T-cell (primary cell): ENCODE measurements around the gene EBF4. TPM values are rescaled to one million over a fixed set of nuclear protein-coding genes. Genes with fewer than 3 reads are reported as not detected.

Experiments used
- ATAC-seq, 4 experiments: fragments of 200-7000 bp in 3 of 4; fragments of 150-1000 bp in 1 of 4; cut with Tn5 transposase; replicated peaks in 1 of 4; 1 replicate in 3 of 4; 2 replicates in 1 of 4; pipeline ENCODE4 v1.10.0; 2021; ENCODE audit warnings: moderate library complexity in 3 of 4, mild to moderate bottlenecking in 2 of 4, moderate number of reproducible peaks in 1 of 4
- CTCF ChIA-PET, 2 donors: fragments of 300-600 bp; sonication (Branson Sonifier 250); formaldehyde crosslinking; loops; one replicate each; lab custom pipeline; 2022; ENCODE audit warnings: antibody characterized with exemption in 2 of 2; lab: Charles Lee
- POLR2A ChIA-PET, 2 donors: fragments of 300-600 bp; sonication (Branson Sonifier 250); formaldehyde crosslinking; loops; one replicate each; lab custom pipeline; 2022; ENCODE audit warnings: antibody characterized with exemption in 2 of 2; lab: Charles Lee
- DNase-seq, 35 experiments: peaks; one replicate each; pipeline versions ENCODE4 v3.0.0 to v3.0.0-alpha.2; 2013 to 2023
- H3K27ac ChIP-seq: one replicate; pipeline ENCODE4 v1.5.1; 2013; ENCODE audit warnings: low read length
- H3K27me3 ChIP-seq, 2 experiments: replicated peaks in 1 of 2; 1 replicate in 1 of 2; 2 replicates in 1 of 2; pipeline versions ENCODE4 v1.6.1 to v1.7.0; 2013; ENCODE audit warnings: low read length in 1 of 2, mixed read lengths in 1 of 2; ENCODE audit not compliant: control insufficient read depth in 2 of 2, insufficient read depth in 2 of 2; ENCODE audit errors: extremely low read depth in 1 of 2
- H3K36me3 ChIP-seq, 2 donors: 1 replicate in 1 of 2; 2 replicates in 1 of 2; pipeline versions ENCODE4 v1.6.1 to v1.7.0; 2013; ENCODE audit warnings: low read length in 1 of 2; ENCODE audit not compliant: control insufficient read depth in 2 of 2, insufficient read depth in 1 of 2; ENCODE audit errors: extremely low read depth in 1 of 2
- H3K4me1 ChIP-seq, 2 experiments: 1 replicate in 1 of 2; 2 replicates in 1 of 2; pipeline versions ENCODE4 v1.6.1 to v1.7.0; 2013; ENCODE audit warnings: low read length in 2 of 2, mixed read lengths in 1 of 2; ENCODE audit not compliant: insufficient read depth in 2 of 2, control insufficient read depth in 1 of 2; ENCODE audit errors: extremely low read depth in 1 of 2
- H3K4me3 ChIP-seq, 2 donors: 1 replicate in 1 of 2; 2 replicates in 1 of 2; pipeline versions ENCODE4 v1.5.1 to v1.7.0; 2013; ENCODE audit warnings: mild to moderate bottlenecking in 2 of 2, low read length in 1 of 2, moderate library complexity in 1 of 2; ENCODE audit not compliant: control insufficient read depth in 1 of 2; ENCODE audit errors: extremely low read depth in 1 of 2
- H3K9me3 ChIP-seq: 2 replicates; pipeline ENCODE4 v1.7.0; 2013
- H3K27ac Mint-ChIP-seq, 2 donors: one replicate each; pipeline ENCODE4 v1.8.0; 2020 to 2021; ENCODE audit warnings: mild to moderate bottlenecking in 2 of 2, mixed read lengths in 2 of 2
- H3K27me3 Mint-ChIP-seq, 2 donors: one replicate each; pipeline ENCODE4 v1.8.0; 2021 to 2022; ENCODE audit warnings: mixed read lengths in 2 of 2
- H3K36me3 Mint-ChIP-seq: one replicate; pipeline ENCODE4 v1.8.0; 2021; ENCODE audit warnings: mixed read lengths
- H3K4me1 Mint-ChIP-seq, 3 donors: one replicate each; pipeline ENCODE4 v1.8.0; 2020 to 2022; ENCODE audit warnings: mixed read lengths in 3 of 3, mild to moderate bottlenecking in 1 of 3
- H3K4me3 Mint-ChIP-seq, 3 donors: one replicate each; pipeline ENCODE4 v1.8.0; 2020 to 2022; ENCODE audit warnings: mild to moderate bottlenecking in 3 of 3, mixed read lengths in 3 of 3, moderate library complexity in 3 of 3
- H3K9me3 Mint-ChIP-seq, 3 donors: one replicate each; pipeline ENCODE4 v1.8.0; 2020 to 2022; ENCODE audit warnings: mixed read lengths in 3 of 3
- WGBS: methylation state at CpG from one replicate; pipeline ENCODE4 v1.1.5; 2013; ENCODE audit warnings: missing lambda C conversion rate; ENCODE audit not compliant: insufficient coverage; 5-methylcytosine and 5-hydroxymethylcytosine counted together
- total RNA-seq, 35 experiments: library from RNA in 6 of 35; stranded (reverse) in 6 of 35; fragments of 120-200 nt in 1 of 35; gene quantifications; one replicate each; pipeline versions ENCODE4 v1.2.1 to v1.2.4 and lab custom pipeline; 2013 to 2026

The EBF4 gene
- total RNA-seq, 5 donors from 2014 or later (not counting 1 experiment from before 2014, with no cell fraction given), result 4.2 to 10.5 (median 6.8) TPM

GRCh38 chr20:2699775-2700413, 7.3 kb downstream of the EBF4 start:
- Histone ChIP-seq H3K27me3 (peaks cover 0 to 60% of the 10 kb centered on the region in 2 experiments), H3K9me3 (no peaks in the 10 kb centered on the region), H3K27ac (no peak overlapping the region), H3K4me1 (no peaks in the 10 kb centered on the region), H3K36me3 (no peaks in the 10 kb centered on the region), H3K4me3 (no peak overlapping the region)
- H3K9me3 Mint-ChIP-seq, result no peaks in the 10 kb centered on the region
- ChIA-PET POLR2A (no interaction called here), CTCF (interaction anchor here in 1 of 2 donors (0.6 kb wide), 1 partner anchor 242 kb away, joined by 3 read pairs; no protein-coding TSS in a partner anchor)
- 74% methylated on average over 5 of the region's 5 CpGs for WGBS
- no peaks in the 10 kb centered on the region for H3K36me3 Mint-ChIP-seq
- ATAC-seq, result no peak
- H3K4me3 Mint-ChIP-seq, result no peak overlapping the region
- no peak for DNase-seq
- peaks cover 1 to 3% (median 1%) of the 10 kb centered on the region in 3 donors for H3K4me1 Mint-ChIP-seq
- H3K27ac Mint-ChIP-seq, result no peak overlapping the region
- H3K27me3 Mint-ChIP-seq, result peaks cover 12 to 29% of the 10 kb centered on the region in 2 donors

GRCh38 chr20:2700913-2701620, 8.5 kb downstream of the EBF4 start:
- H3K9me3 Mint-ChIP-seq, result no peaks in the 10 kb centered on the region
- Histone ChIP-seq H3K36me3 (no peaks in the 10 kb centered on the region), H3K9me3 (no peaks in the 10 kb centered on the region), H3K27ac (no peak overlapping the region), H3K4me3 (no peak overlapping the region), H3K27me3 (peaks cover 0 to 58% of the 10 kb centered on the region in 2 experiments), H3K4me1 (no peaks in the 10 kb centered on the region)
- POLR2A ChIA-PET, result no interaction called here
- WGBS, result 91% methylated on average over 7 of the region's 9 CpGs
- peaks cover 3 to 20% of the 10 kb centered on the region in 2 donors for H3K27me3 Mint-ChIP-seq
- no peak overlapping the region for H3K4me3 Mint-ChIP-seq
- H3K36me3 Mint-ChIP-seq, result no peaks in the 10 kb centered on the region
- no peaks in the 10 kb centered on the region for H3K4me1 Mint-ChIP-seq
- H3K27ac Mint-ChIP-seq, result no peak overlapping the region
- ATAC-seq (no peak), DNase-seq (no peak)
- CTCF ChIA-PET, result no interaction called here

- CTCF ChIA-PET, result interaction anchor here in 1 of 2 donors (0.7 kb wide), 1 partner anchor 349 kb away, joined by 3 read pairs; no protein-coding TSS in a partner anchor
- Histone ChIP-seq H3K9me3 (no peaks in the 10 kb centered on the region), H3K36me3 (no peaks in the 10 kb centered on the region), H3K4me3 (no peak overlapping the region), H3K27me3 (peaks cover 0 to 58% of the 10 kb centered on the region in 2 experiments), H3K27ac (no peak overlapping the region), H3K4me1 (no peaks in the 10 kb centered on the region)
- WGBS, result 86% methylated on average over 4 of the region's 5 CpGs
- no peak overlapping the region for H3K27ac Mint-ChIP-seq
- no peak overlapping the region for H3K4me3 Mint-ChIP-seq
- POLR2A ChIA-PET, result no interaction called here
- ATAC-seq (no peak), DNase-seq (no peak)
- H3K27me3 Mint-ChIP-seq, result peaks cover 3 to 17% of the 10 kb centered on the region in 2 donors
- H3K4me1 Mint-ChIP-seq, result no peaks in the 10 kb centered on the region
- no peaks in the 10 kb centered on the region for H3K9me3 Mint-ChIP-seq
- no peaks in the 10 kb centered on the region for H3K36me3 Mint-ChIP-seq
Measured at GRCh38 chr20:2701671-2702081, 9.1 kb downstream of the EBF4 start.

- Histone ChIP-seq H3K27ac (no peak overlapping the region), H3K4me1 (no peaks in the 10 kb centered on the region), H3K27me3 (peaks cover 0 to 55% of the 10 kb centered on the region in 2 experiments), H3K9me3 (no peaks in the 10 kb centered on the region), H3K36me3 (no peaks in the 10 kb centered on the region), H3K4me3 (no peak overlapping the region)
- peaks cover 0 to 17% of the 10 kb centered on the region in 2 donors for H3K27me3 Mint-ChIP-seq
- no peak for ATAC-seq
- H3K9me3 Mint-ChIP-seq, result no peaks in the 10 kb centered on the region
- no peak overlapping the region for H3K4me3 Mint-ChIP-seq
- POLR2A ChIA-PET, result no interaction called here
- no peaks in the 10 kb centered on the region for H3K4me1 Mint-ChIP-seq
- H3K27ac Mint-ChIP-seq, result no peak overlapping the region
- no peaks in the 10 kb centered on the region for H3K36me3 Mint-ChIP-seq
- CTCF ChIA-PET, result interaction anchor here in 1 of 2 donors (0.6 to 0.7 kb wide), 3 partner anchors 16 to 38 kb away, joined by 3 to 4 read pairs (median 3); no protein-coding TSS in a partner anchor
- WGBS, result 83% methylated on average over 5 of the region's 8 CpGs
- DNase-seq, result no peak
Measured at GRCh38 chr20:2703716-2704475, 11.3 kb downstream of the EBF4 start.

- CTCF ChIA-PET, result interaction anchor here in 1 of 2 donors (0.6 kb wide), 1 partner anchor 56 kb away, joined by 3 read pairs; no protein-coding TSS in a partner anchor
- H3K27ac ChIP-seq, result no peak overlapping the region
- H3K4me1 ChIP-seq, result no peaks in the 10 kb centered on the region
- DNase-seq (no peak), ATAC-seq (no peak)
- H3K4me3 Mint-ChIP-seq, result no peak overlapping the region
- no peaks in the 10 kb centered on the region for H3K9me3 ChIP-seq
- no peaks in the 10 kb centered on the region for H3K9me3 Mint-ChIP-seq
- H3K36me3 Mint-ChIP-seq, result no peaks in the 10 kb centered on the region
- POLR2A ChIA-PET, result no interaction called here
- no peak overlapping the region for H3K4me3 ChIP-seq
- peaks cover 0 to 53% of the 10 kb centered on the region in 2 experiments for H3K27me3 ChIP-seq
- no peak overlapping the region for H3K27ac Mint-ChIP-seq
- 93% methylated on average over 11 of the region's 14 CpGs for WGBS
- no peaks in the 10 kb centered on the region for H3K36me3 ChIP-seq
- H3K27me3 Mint-ChIP-seq, result peaks cover 0 to 18% of the 10 kb centered on the region in 2 donors
- H3K4me1 Mint-ChIP-seq, result no peaks in the 10 kb centered on the region
Measured at GRCh38 chr20:2705931-2706645, 13.5 kb downstream of the EBF4 start.
